Activated CD4-positive, alpha-beta T cell treated with anti-CD3 and anti-CD28 coated beads for 48 hours (primary cell): ENCODE results near the gene NEIL1.
"Not testable (repeated sequence)": the region's sequence is repeated elsewhere in the genome, so short reads cannot be mapped to it uniquely, and the experiment has no call there.

Experiments used
- DNase-seq: peaks from one replicate; pipeline ENCODE4 v3.0.0-alpha.2; 2020

The NEIL1 gene

GRCh38 chr15:75358771-75359536 lies 12.1 kb downstream of the NEIL1 start:
- no peak for DNase-seq

- no peak for DNase-seq
Measured at GRCh38 chr15:75359537-75360250, 12.9 kb downstream of the NEIL1 start.

GRCh38 chr15:75360391-75360790 lies 13.6 kb downstream of the NEIL1 start:
- DNase-seq = no peak

- no peak for DNase-seq
Measured at GRCh38 chr15:75360856-75361255, 14.0 kb downstream of the NEIL1 start.

GRCh38 chr15:75361361-75361988 lies 14.6 kb downstream of the NEIL1 start:
- DNase-seq = no peak

GRCh38 chr15:75361989-75362641 lies 15.3 kb downstream of the NEIL1 start:
- DNase-seq = no peak

GRCh38 chr15:75362642-75363249 lies 15.9 kb downstream of the NEIL1 start:
- DNase-seq = no peak

- DNase-seq = no peak
Measured at GRCh38 chr15:75363786-75364185, 16.9 kb downstream of the NEIL1 start.

GRCh38 chr15:75364881-75365280 lies 18.0 kb downstream of the NEIL1 start:
- DNase-seq = no peak

GRCh38 chr15:75366163-75366562 lies 19.3 kb downstream of the NEIL1 start:
- no peak for DNase-seq

- DNase-seq = no peak
Measured at GRCh38 chr15:75367006-75367405, 20.2 kb downstream of the NEIL1 start.

- no peak for DNase-seq
Measured at GRCh38 chr15:75367406-75367912, 20.6 kb downstream of the NEIL1 start.

- DNase-seq = peak; percentile 96
Measured at GRCh38 chr15:75367913-75368688, 21.3 kb downstream of the NEIL1 start, which contains the start of gene MAN2C1. MAN2C1 (minus strand) TSS chr15:75368607; CDS start chr15:75368583, 24 bp downstream.

- DNase-seq = no peak
Measured at GRCh38 chr15:75368689-75369239, 21.9 kb downstream of the NEIL1 start.

GRCh38 chr15:75369897-75370581 lies 23.2 kb downstream of the NEIL1 start:
- DNase-seq = no peak

- DNase-seq = no peak
Measured at GRCh38 chr15:75371486-75371885, 24.6 kb downstream of the NEIL1 start.

- no peak for DNase-seq
Measured at GRCh38 chr15:75371901-75372688, 25.3 kb downstream of the NEIL1 start.

- DNase-seq = no peak
Measured at GRCh38 chr15:75380773-75381172, 33.9 kb downstream of the NEIL1 start.

GRCh38 chr15:75383986-75384385 lies 37.1 kb downstream of the NEIL1 start:
- not testable (repeated sequence) for DNase-seq
